GM20431 (cell line): ENCODE measurements around the gene MMP19.

Source experiments
- in situ Hi-C: fragments of 300-500 bp; cut with MseI, MboI; formaldehyde crosslinking; loops from one replicate; pipeline ENCODE4 v1.15.0; 2020; ENCODE audit warnings: low sequenced_read_pairs; ENCODE audit not compliant: unreplicated experiment

Gene MMP19

GRCh38 chr12:55817345-55818139 lies 25.2 kb downstream of the MMP19 start, which contains the start of the genes ORMDL2 and SARNP:
Gene ORMDL2 (plus strand): TSS chr12:55818041. CDS start chr12:55819000, 959 bp downstream.
Gene SARNP (minus strand): TSS chr12:55817724. CDS start chr12:55817701, 23 bp downstream.
- in situ Hi-C loops, result no loop called here

GRCh38 chr12:55816881-55817344 lies 25.8 kb downstream of the MMP19 start:
- in situ Hi-C loops, result no loop called here

- in situ Hi-C loops, result no loop called here
Measured at GRCh38 chr12:55815473-55815872, 27.3 kb downstream of the MMP19 start.

DNA sequence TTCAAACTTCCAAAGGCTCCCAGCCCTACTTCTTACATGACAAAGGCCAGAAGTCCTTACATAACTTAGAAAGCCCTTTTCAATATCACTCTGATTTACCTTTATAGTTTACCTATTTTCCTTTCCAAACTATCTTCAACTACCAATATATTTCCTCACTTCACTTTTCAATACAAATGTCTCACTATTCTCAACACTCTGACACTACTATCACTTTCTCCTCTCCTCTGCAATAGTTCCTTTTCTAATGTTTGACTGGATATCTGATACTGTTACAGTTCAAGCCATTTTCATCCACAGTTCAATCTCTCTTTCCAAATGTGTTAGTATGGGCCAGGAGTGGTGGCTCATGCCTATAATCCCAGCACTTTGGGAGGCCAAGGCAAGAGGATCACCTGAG lies 28.5 kb downstream of the MMP19 start:
- in situ Hi-C loops, result no loop called here

DNA sequence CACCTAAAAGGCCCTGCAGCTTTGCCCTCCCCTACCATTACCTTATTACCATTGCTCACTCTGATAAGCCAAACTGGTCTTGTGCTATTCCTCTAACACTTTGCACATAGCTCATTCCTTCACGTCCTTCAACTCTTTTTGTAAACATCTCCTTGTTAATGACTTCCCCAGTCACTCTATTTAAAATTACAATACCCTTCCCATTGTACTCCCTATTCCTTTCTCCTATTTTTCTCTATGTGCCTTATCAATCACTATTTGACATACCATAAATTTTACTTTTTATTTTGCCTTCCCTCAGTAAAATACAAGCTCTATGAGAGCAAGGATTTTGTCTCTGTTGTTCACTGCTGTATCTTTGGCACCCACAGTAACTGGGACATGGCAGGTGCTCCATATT lies 30.6 kb downstream of the MMP19 start:
- in situ Hi-C loops, result no loop called here

DNA sequence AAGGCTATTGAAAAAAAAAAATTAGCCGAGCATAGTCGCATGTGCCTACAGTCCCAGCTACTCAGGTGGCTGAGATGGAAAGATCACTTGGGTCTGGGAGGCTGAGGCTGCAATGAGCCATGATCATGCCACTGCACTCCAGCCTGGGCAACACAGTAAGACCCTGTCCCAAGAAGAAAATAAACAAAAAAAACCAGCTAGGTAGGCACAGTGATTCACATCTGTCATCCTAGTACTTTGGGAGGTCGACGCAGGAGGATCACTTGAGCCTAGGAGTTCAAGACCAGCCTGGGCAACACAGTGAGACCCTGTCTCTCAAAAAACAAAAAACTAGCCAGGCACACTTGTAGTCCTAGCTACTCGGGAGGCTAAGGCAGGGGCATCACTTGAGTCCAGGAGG lies 33.5 kb downstream of the MMP19 start:
- in situ Hi-C loops, result no loop called here

DNA sequence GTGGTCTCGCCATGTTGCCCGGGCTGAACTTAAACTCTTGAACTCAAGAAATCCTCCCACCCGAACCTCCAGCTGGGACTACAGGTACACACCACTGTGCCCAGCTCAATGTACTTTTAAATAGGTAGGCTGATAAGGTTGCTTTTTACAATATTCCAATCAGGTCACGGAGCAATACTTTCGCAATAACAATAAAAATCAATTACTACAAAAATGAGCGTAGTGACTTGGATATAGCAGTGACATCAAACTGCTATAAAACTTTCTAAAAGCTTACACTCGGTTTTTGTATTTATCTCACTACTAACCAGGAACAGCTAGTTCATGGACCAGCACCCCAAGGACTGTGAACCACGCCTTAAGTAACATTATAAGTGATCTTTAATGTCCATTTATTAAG lies 35.8 kb downstream of the MMP19 start:
- in situ Hi-C loops, result no loop called here

- in situ Hi-C loops, result no loop called here
Measured at GRCh38 chr12:55797550-55797949, 45.2 kb downstream of the MMP19 start.

DNA sequence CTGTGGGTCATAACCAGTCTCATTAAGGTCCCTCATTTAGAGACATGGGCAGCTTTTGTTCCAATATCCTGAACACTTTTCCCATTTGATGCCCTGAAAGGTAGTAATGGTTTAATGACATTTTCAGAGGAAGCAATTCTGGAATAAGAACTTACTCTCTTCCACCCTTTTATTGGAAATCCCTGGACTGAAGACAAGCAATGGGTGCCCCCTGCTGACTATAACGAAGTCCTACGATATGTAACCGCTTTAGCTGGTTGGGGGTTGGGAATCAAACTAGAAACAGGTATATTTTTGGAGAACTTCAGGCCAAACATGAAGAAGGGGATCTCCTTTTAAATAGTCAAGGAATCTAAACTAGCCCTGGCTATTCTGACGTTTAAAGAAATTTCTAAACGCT lies 45.7 kb downstream of the MMP19 start:
- in situ Hi-C loops, result no loop called here

GRCh38 chr12:55795950-55796349 lies 46.8 kb downstream of the MMP19 start:
- in situ Hi-C loops, result no loop called here

- in situ Hi-C loops, result no loop called here
Measured at GRCh38 chr12:55789893-55790292, 52.8 kb downstream of the MMP19 start.

GRCh38 chr12:55789171-55789570 lies 53.6 kb downstream of the MMP19 start:
- in situ Hi-C loops, result no loop called here

DNA sequence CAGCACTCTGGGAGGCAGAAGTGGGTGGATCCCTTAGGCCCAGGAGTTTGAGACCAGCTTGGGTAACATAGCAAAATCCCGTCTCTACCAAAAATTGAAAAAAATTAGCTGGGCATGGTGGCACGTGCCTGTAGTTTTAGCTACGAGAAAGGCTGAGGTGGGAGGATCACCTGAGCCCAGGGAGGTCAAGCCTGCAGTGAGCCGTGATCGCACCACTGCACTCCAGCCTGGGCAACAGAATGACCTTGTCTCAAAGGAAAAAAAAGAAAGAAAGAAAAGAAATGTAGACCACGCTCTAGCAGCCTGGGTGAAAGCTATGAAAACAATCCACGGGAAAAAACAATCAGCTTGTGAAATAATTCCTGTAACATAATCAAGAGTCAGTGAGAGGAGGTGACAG lies 54.2 kb downstream of the MMP19 start:
- in situ Hi-C loops, result no loop called here
